Measurements from ENCODE around the gene BNIPL. TPM values are rescaled to one million over a fixed set of nuclear protein-coding genes. Genes with fewer than 3 reads are reported as not detected.

Gene BNIPL
- total and polyA plus RNA-seq, 2 of the 8 experiments (the other 6 are each of a cell fraction or from before 2014, with no cell fraction given): 2.4 to 3.3 TPM

DNA sequence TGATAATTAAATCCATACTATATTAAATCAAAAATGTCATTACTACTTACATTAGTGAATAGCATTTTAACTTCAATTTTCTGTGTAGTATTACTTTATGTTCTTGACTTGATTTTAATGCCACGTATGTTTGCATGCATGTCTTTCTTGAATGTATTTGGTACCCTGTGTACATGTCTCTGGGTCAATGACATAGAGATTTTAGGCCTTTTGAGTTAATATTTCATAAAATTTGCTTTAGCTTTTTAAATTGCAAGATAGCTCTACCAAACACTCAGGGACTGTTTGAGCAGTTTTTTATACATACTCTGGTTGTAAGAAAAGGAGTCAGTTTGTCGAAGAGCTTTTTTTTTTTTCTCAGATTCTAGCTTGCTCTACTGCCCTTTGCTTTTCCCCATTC is 25.3 kb downstream of the BNIPL start (continued):
- TF ChIP-seq ATF2 (IDR thresholded peaks at IDR 0.05; ENCODE audit: low read length) (no peak), RAD21 (IDR thresholded peaks at IDR 0.05 in 1 of 2, conservative IDR thresholded peaks at IDR 0.05 in 1 of 2; ENCODE audit: low read depth in 2 of 2, low read length in 2 of 2) (no peak), CHD2 (IDR thresholded peaks at IDR 0.05; ENCODE audit: low read length) (no peak), CREB1 (IDR thresholded peaks at IDR 0.05) (no peak), RNF2 (IDR thresholded peaks at IDR 0.05; ENCODE audit: borderline replicate concordance, low read depth, low read length, missing control alignments, poor library complexity, severe bottlenecking) (no peak), SRF (IDR thresholded peaks at IDR 0.05; ENCODE audit: low read depth, low read length) (no peak)
- TF ChIP-seq, protein P1, sequence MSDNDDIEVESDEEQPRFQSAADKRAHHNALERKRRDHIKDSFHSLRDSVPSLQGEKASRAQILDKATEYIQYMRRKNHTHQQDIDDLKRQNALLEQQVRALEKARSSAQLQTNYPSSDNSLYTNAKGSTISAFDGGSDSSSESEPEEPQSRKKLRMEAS (IDR thresholded peaks at IDR 0.05): no peak

Measured in H1 (cell line).